Measurements from ENCODE around the gene HORMAD2.

DNA sequence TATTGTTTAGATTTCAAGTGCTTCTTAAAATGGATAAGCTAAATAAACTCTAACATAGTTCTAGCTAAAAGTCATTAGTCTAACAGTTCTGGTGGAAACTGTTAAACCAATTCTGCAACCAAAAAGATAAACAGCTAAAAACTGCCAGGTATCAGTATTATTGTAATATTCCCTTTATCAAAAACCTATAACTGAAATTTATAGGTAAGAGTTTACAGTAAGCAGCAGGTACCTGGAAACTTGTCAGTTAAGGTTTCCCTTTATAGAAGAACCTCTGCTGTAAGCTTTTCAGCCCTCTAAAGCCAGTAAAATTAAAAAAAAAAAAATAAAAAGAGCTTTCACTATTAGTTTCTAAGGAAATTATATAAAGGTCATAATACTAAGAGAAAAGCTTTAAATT is 105.3 kb downstream of the HORMAD2 start:
- TF ChIP-seq CTCF (IDR thresholded peaks at IDR 0.05) = no peak
- TF ChIP-seq POLR2A (IDR thresholded peaks at IDR 0.05) = no peak

Measured in thyroid gland (tissue), 4 donors.